Duodenal mucosa (tissue), 2 donors: ENCODE measurements around the gene TVP23C.
"Not testable (repeated sequence)": the region's sequence is repeated elsewhere in the genome, so short reads cannot be mapped to it uniquely, and the experiment has no call there.

Source experiments
- H3K27ac ChIP-seq: one replicate; pipeline ENCODE4 v1.7.0; 2013; ENCODE audit warnings: low read depth, low read length
- H3K27me3 ChIP-seq, 2 donors: one replicate each; pipeline ENCODE4 v1.7.0; 2013; ENCODE audit warnings: low read length in 2 of 2, control low read depth in 1 of 2; ENCODE audit not compliant: insufficient read depth in 2 of 2, control insufficient read depth in 1 of 2
- H3K36me3 ChIP-seq, 2 donors: one replicate each; pipeline ENCODE4 v1.7.0; 2013; ENCODE audit warnings: low read length in 2 of 2, control low read depth in 1 of 2; ENCODE audit not compliant: insufficient read depth in 2 of 2, control insufficient read depth in 1 of 2
- H3K4me1 ChIP-seq, 2 donors: one replicate each; pipeline ENCODE4 v1.7.0; 2013; ENCODE audit warnings: low read length in 2 of 2, control low read depth in 1 of 2; ENCODE audit not compliant: insufficient read depth in 2 of 2, control insufficient read depth in 1 of 2
- H3K4me3 ChIP-seq, 2 donors: one replicate each; pipeline ENCODE4 v1.7.0; 2013; ENCODE audit warnings: low read length in 2 of 2, low read depth in 1 of 2
- H3K9ac ChIP-seq, 2 donors: one replicate each; pipeline ENCODE4 v1.7.0; 2013; ENCODE audit warnings: low read length in 2 of 2, low read depth in 1 of 2
- H3K9me3 ChIP-seq, 2 donors: one replicate each; pipeline ENCODE4 v1.7.0; 2013; ENCODE audit warnings: low read length in 2 of 2, control low read depth in 1 of 2; ENCODE audit not compliant: control insufficient read depth in 1 of 2

TVP23C gene

DNA sequence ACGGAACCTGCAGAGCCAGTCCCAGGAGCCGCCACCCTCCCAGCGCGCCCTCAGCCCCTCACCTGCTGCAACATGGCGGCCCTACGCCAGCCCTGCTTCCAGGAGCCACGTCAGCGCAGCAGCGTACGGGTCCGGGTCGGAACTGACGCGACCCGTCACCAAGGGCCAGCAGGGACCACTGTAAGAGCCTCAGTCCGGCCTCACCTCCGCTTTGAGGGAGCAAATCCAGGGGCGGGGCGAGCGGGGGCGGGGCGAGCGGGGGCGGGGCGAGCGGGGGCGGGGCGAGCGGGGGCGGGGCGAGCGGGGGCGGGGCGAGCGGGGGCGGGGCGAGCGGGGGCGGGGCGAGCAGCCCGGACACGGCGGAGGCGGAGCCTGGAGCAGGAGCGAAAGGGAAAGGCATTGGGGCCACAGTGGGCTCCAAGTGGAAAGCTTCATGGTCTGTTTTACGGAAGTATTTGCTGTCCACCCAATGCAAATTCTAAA is at the start of gene TVP23C:
TSS of gene TVP23C (minus strand) at position 109 of the 483 bp plus-strand sequence. CDS start at position 74, 35 bp downstream.
- not testable (repeated sequence) for H3K9me3 ChIP-seq, H3K36me3 ChIP-seq, H3K27me3 ChIP-seq, H3K4me1 ChIP-seq
- peak within 1 kb of the TSS; percentile 58 to 71 for H3K4me3 ChIP-seq
- H3K27ac ChIP-seq: peak within 1 kb of the TSS; percentile 56
- H3K9ac ChIP-seq: peak within 1 kb of the TSS in 1 of 2 donors; percentile 63

DNA sequence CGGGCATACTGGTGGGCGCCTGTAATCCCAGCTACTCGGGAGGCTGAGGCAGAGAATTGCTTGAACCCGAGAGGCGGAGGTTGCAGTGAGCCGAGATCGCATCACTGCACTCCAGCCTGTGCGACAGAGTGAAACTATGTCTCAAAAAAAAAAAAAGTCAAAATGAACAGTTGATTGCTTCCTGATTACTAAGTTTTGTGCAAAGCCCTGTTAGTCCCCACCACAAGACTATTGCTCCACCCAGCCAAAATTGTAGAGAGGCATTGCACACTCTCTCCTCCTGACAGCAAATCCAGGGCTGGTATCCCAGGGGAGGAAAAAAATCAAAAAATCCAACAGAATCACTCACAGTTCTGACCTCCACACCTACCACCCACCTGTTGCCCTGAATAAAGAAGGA is 29.7 kb upstream of the TVP23C start:
- H3K4me3 ChIP-seq, H3K4me1 ChIP-seq, H3K9me3 ChIP-seq, H3K36me3 ChIP-seq, H3K27ac ChIP-seq, H3K27me3 ChIP-seq, H3K9ac ChIP-seq: not testable (repeated sequence)

DNA sequence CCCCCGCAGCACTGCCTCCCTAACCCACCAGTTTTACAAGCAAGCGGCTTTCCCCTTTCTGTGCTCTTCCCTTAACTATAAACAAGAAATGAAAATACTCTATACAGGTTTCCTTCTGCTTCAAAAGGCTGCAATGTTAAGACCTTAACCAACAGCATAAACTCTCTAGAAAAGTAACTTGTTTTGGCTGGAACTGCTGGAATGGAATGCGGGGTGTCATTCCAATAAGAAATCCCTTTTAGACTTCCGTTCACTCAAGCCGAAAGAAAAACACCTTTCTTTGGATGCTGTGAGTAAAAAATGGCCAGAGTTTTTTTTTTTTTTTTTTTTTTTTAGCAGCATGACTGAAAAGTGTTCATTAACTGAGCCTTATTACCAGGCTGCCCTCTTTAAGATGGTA is 28.7 kb upstream of the TVP23C start:
- not testable (repeated sequence) for H3K36me3 ChIP-seq, H3K4me3 ChIP-seq, H3K9me3 ChIP-seq, H3K9ac ChIP-seq, H3K27me3 ChIP-seq, H3K4me1 ChIP-seq, H3K27ac ChIP-seq

DNA sequence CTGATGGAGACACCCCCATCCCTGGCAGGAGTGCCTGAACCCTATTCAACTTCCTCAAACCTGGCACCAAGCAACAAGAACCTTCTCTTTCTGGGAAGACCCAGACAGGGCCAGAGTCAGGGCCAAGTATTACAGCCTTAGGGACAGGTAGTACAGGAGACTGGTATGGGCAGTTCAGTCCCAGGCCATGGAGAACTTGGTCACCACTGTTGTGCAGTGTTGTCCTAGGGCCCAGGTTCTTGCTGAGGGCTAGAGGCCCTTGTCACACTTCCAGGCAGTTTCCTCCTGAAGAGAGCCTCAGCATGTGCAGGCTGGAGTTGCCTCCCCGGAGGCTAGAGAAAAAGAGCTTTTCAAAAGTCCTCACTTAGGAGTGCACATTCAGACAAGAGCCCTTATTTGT is 27.6 kb upstream of the TVP23C start:
- not testable (repeated sequence) for H3K4me1 ChIP-seq, H3K27me3 ChIP-seq, H3K36me3 ChIP-seq, H3K27ac ChIP-seq, H3K4me3 ChIP-seq, H3K9ac ChIP-seq, H3K9me3 ChIP-seq

DNA sequence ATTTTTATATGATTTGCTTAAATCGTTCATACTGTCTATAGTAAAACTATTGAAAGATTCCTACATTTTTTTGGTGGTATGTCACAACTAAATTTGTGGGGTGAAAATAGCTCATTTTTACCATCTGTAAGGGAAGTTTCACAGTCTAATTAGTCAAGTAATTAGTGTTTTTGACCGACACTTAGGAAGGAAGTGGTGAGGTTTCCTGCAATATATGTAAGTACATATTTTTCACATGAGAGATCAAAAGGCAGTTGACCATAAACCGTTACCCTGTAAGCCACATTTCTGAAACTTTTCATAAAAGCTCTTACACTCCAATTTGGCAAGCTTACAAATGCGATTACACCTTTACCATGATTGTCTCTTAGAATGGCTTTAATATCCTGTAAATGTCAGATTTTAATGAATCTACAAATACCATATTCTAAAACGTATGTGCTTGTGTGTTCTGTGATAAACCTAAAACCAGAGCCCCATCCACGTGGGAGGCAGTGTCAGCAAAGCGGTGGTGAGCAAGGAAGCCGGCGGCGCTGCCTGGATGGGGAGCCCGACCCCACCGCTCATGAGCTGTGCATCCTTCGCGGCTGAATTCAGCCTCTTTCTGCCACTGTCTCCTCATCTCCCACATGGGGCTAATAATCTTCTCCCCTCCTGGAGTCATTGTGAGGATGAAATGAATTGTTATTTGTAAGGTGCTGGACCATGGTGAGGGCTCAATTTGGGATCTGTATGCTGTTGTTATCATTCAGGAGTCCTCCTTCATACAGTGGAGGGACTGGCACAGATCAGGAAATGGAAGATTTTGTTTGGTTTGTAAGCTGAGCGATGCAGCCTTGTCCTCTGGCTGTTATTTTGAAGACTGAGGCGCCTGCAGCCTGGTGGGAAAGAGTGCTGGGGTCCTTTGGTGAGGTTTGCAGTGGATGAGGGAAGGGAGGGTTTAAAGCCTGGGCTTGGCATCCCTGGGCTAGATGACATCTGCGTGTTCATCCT is 26.6 kb upstream of the TVP23C start:
- H3K4me3 ChIP-seq, H3K4me1 ChIP-seq, H3K27me3 ChIP-seq, H3K9me3 ChIP-seq, H3K9ac ChIP-seq, H3K27ac ChIP-seq, H3K36me3 ChIP-seq: not testable (repeated sequence)

DNA sequence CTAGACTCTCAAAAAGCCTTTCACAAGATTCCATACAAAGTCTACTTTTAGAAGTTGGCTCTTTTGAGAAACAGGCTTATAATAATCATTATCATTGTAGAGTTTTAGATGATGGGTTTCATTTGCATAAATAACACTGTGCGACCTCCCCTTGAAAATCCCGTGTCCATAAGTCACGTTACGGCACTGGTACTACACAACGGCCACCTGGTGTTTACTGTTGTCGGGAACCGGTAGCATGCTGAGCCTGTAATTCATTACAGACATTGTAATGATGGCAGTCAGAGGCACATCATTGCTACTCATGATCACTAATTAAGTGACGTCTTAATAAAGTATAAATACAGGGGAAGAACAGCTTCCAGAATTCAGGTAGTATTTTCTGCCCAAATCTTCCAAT is 24.7 kb upstream of the TVP23C start:
- not testable (repeated sequence) for H3K9me3 ChIP-seq, H3K36me3 ChIP-seq, H3K27ac ChIP-seq

GRCh38 chr17:15583313-15583712 is 20.0 kb upstream of the TVP23C start:
- H3K27me3 ChIP-seq, H3K27ac ChIP-seq, H3K4me1 ChIP-seq, H3K9ac ChIP-seq, H3K36me3 ChIP-seq, H3K9me3 ChIP-seq, H3K4me3 ChIP-seq: not testable (repeated sequence)

More for the DNA sequence above, 24.7 kb upstream of the TVP23C start:
- H3K4me3 ChIP-seq, H3K27me3 ChIP-seq, H3K9ac ChIP-seq, H3K4me1 ChIP-seq: not testable (repeated sequence)

DNA sequence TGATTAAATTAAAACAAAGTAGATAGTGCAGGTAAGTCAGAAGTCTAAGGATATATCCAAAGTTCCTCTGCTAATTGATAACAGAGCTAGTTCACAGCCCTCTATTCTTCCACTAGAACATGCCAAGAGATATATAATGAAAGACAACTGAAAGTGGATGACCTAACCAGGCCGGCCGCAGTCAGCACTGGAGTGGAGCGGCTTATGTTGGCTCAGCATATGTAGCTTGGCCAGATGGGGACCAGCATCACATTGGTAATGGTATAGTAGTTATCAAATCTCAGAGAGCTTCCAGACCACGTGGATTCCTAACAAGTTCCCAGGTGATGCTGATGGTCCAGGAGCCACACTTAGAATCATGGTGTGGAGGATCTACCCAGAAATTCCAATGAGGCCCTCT is 18.2 kb upstream of the TVP23C start:
- not testable (repeated sequence) for H3K4me1 ChIP-seq, H3K9ac ChIP-seq, H3K27me3 ChIP-seq, H3K36me3 ChIP-seq, H3K9me3 ChIP-seq, H3K4me3 ChIP-seq, H3K27ac ChIP-seq

- H3K4me3 ChIP-seq, H3K9me3 ChIP-seq, H3K27me3 ChIP-seq, H3K27ac ChIP-seq, H3K36me3 ChIP-seq, H3K9ac ChIP-seq, H3K4me1 ChIP-seq: not testable (repeated sequence)
These were observed 13.6 kb upstream of the TVP23C start for GRCh38 chr17:15576848-15577247.

GRCh38 chr17:15574660-15575059 is 11.4 kb upstream of the TVP23C start:
- not testable (repeated sequence) for H3K36me3 ChIP-seq

More at GRCh38 chr17:15574660-15575059, 11.4 kb upstream of the TVP23C start:
- not testable (repeated sequence) for H3K27ac ChIP-seq, H3K9me3 ChIP-seq, H3K27me3 ChIP-seq, H3K9ac ChIP-seq, H3K4me3 ChIP-seq, H3K4me1 ChIP-seq
